NCI-H1105 treated with DMSO at 0.1 percent for 48 hours (cell line): Measurements from ENCODE around the gene IGF2R.
"Not testable (repeated sequence)": the region's sequence is repeated elsewhere in the genome, so short reads cannot be mapped to it uniquely, and the experiment has no call there.

Experiments used
- DNase-seq: peaks from one replicate; lab custom pipeline; 2025; lab: John Stamatoyannopoulos, UW

The IGF2R gene

GRCh38 chr6:160137989-160138835 lies 169.3 kb downstream of the IGF2R start:
- DNase-seq = peak; percentile 61

GRCh38 chr6:160138839-160139419 lies 170.0 kb downstream of the IGF2R start:
- DNase-seq = no peak

- no peak for DNase-seq
These were observed 170.6 kb downstream of the IGF2R start for GRCh38 chr6:160139420-160139851.

- not testable (repeated sequence) for DNase-seq
These were observed 171.6 kb downstream of the IGF2R start for GRCh38 chr6:160140493-160140892.

GRCh38 chr6:160141001-160141726 lies 172.3 kb downstream of the IGF2R start:
- no peak for DNase-seq

- no peak for DNase-seq
These were observed 173.3 kb downstream of the IGF2R start for GRCh38 chr6:160142115-160142715.

- no peak for DNase-seq
These were observed 177.7 kb downstream of the IGF2R start for GRCh38 chr6:160146454-160147145.

- DNase-seq = no peak
These were observed 178.3 kb downstream of the IGF2R start for GRCh38 chr6:160147146-160147536.

- no peak for DNase-seq
These were observed 185.6 kb downstream of the IGF2R start for GRCh38 chr6:160154471-160154870.

GRCh38 chr6:160156842-160157241 lies 188.0 kb downstream of the IGF2R start:
- no peak for DNase-seq

GRCh38 chr6:160160450-160160849 lies 191.6 kb downstream of the IGF2R start:
- no peak for DNase-seq
